ENCODE measurements around the gene ZNF516.

GRCh38 chr18:76474824-76475223, 20.2 kb downstream of the ZNF516 start:
- no peak for TF ChIP-seq ARNTL (CRISPR knock-in tag; IDR thresholded peaks at IDR 0.05; ENCODE audit: borderline replicate concordance, low read depth)
- TF ChIP-seq OSR1 (CRISPR knock-in tag; IDR thresholded peaks at IDR 0.05) = no peak
- no peak for TF ChIP-seq ZFP3 (CRISPR knock-in tag; IDR thresholded peaks at IDR 0.05)
- TF ChIP-seq ESRRG (CRISPR knock-in tag; IDR thresholded peaks at IDR 0.05) = no peak
- no peak for TF ChIP-seq CREB5 (CRISPR knock-in tag; IDR thresholded peaks at IDR 0.05; ENCODE audit: low read depth)
- no peak for TF ChIP-seq RARB (CRISPR knock-in tag; IDR thresholded peaks at IDR 0.05)
